ENCODE results near the gene WDFY4. TPM values are rescaled to one million over a fixed set of nuclear protein-coding genes. Genes with fewer than 3 reads are reported as not detected.

WDFY4 gene
- polyA plus RNA-seq, 4 donors = under 0.01 to 3.2 (median 0.88) TPM

GRCh38 chr10:48792121-48792520, 107.4 kb downstream of the WDFY4 start:
- Histone ChIP-seq H3K4me1 (ENCODE audit: control insufficient read depth in 3 of 3, insufficient read depth in 2 of 3, low read depth in 1 of 3, low read length in 2 of 3) (no peaks in the 10 kb centered on the region), H3K36me3 (ENCODE audit: control insufficient read depth in 3 of 3, insufficient read depth in 2 of 3, low read depth in 1 of 3, low read length in 3 of 3) (no peaks in the 10 kb centered on the region), H3K27me3 (ENCODE audit: control insufficient read depth in 3 of 3, insufficient read depth in 3 of 3, low read length in 3 of 3) (peaks cover 0 to 2% (median 0%) of the 10 kb centered on the region in 3 donors), H3K4me3 (ENCODE audit: low read depth in 1 of 3, low read length in 3 of 3) (no peak overlapping the region), H3K27ac (ENCODE audit: low read depth in 1 of 3, low read length in 2 of 3) (no peak overlapping the region), H3K9me3 (ENCODE audit: control insufficient read depth in 2 of 2, insufficient read depth in 1 of 2, low read depth in 1 of 2, low read length in 1 of 2) (no peaks in the 10 kb centered on the region)
- 67 to 75% (median 67%) methylated on average over 3 of the region's 3 CpGs for WGBS, 3 donors
- DNase-seq (no peak), FAIRE-seq (no peak)

- H3K36me3 ChIP-seq (ENCODE audit: control insufficient read depth in 3 of 3, insufficient read depth in 2 of 3, low read depth in 1 of 3, low read length in 3 of 3) = no peaks in the 10 kb centered on the region
- 67 to 82% (median 79%) methylated on average over 4 of the region's 4 CpGs for WGBS, 3 donors
- DNase-seq = no peak
These were observed 108.0 kb downstream of the WDFY4 start for GRCh38 chr10:48792687-48793096.

GRCh38 chr10:48794074-48794473, 109.4 kb downstream of the WDFY4 start:
- DNase-seq (no peak), FAIRE-seq (no peak)
- H3K36me3 ChIP-seq (ENCODE audit: control insufficient read depth in 3 of 3, insufficient read depth in 2 of 3, low read depth in 1 of 3, low read length in 3 of 3) = no peaks in the 10 kb centered on the region
- H3K4me1 ChIP-seq (ENCODE audit: control insufficient read depth in 3 of 3, insufficient read depth in 2 of 3, low read depth in 1 of 3, low read length in 2 of 3) = no peaks in the 10 kb centered on the region
- H3K27ac ChIP-seq (ENCODE audit: low read depth in 1 of 3, low read length in 2 of 3) = no peak overlapping the region
- no peak overlapping the region for H3K4me3 ChIP-seq (ENCODE audit: low read depth in 1 of 3, low read length in 3 of 3)
- no peaks in the 10 kb centered on the region for H3K27me3 ChIP-seq (ENCODE audit: control insufficient read depth in 3 of 3, insufficient read depth in 3 of 3, low read length in 3 of 3)
- whole genome bisulfite sequencing, 3 donors = 81 to 88% (median 82%) methylated on average over 9 of the region's 9 CpGs
- no peaks in the 10 kb centered on the region for H3K9me3 ChIP-seq (ENCODE audit: control insufficient read depth in 2 of 2, insufficient read depth in 1 of 2, low read depth in 1 of 2, low read length in 1 of 2)

More at GRCh38 chr10:48792687-48793096, 108.0 kb downstream of the WDFY4 start:
- no peak overlapping the region for H3K4me3 ChIP-seq (ENCODE audit: low read depth in 1 of 3, low read length in 3 of 3)
- no peaks in the 10 kb centered on the region for H3K4me1 ChIP-seq (ENCODE audit: control insufficient read depth in 3 of 3, insufficient read depth in 2 of 3, low read depth in 1 of 3, low read length in 2 of 3)
- H3K9me3 ChIP-seq (ENCODE audit: control insufficient read depth in 2 of 2, insufficient read depth in 1 of 2, low read depth in 1 of 2, low read length in 1 of 2) = no peaks in the 10 kb centered on the region
- no peak overlapping the region for H3K27ac ChIP-seq (ENCODE audit: low read depth in 1 of 3, low read length in 2 of 3)
- no peaks in the 10 kb centered on the region for H3K27me3 ChIP-seq (ENCODE audit: control insufficient read depth in 3 of 3, insufficient read depth in 3 of 3, low read length in 3 of 3)
- no peak for FAIRE-seq

GRCh38 chr10:48796713-48797245, 112.1 kb downstream of the WDFY4 start:
- no peaks in the 10 kb centered on the region for H3K27me3 ChIP-seq (ENCODE audit: control insufficient read depth in 3 of 3, insufficient read depth in 3 of 3, low read length in 3 of 3)
- H3K36me3 ChIP-seq (ENCODE audit: control insufficient read depth in 3 of 3, insufficient read depth in 2 of 3, low read depth in 1 of 3, low read length in 3 of 3) = no peaks in the 10 kb centered on the region
- DNase-seq = no peak
- no peak overlapping the region for H3K27ac ChIP-seq (ENCODE audit: low read depth in 1 of 3, low read length in 2 of 3)
- H3K4me3 ChIP-seq (ENCODE audit: low read depth in 1 of 3, low read length in 3 of 3) = no peak overlapping the region
- no peaks in the 10 kb centered on the region for H3K4me1 ChIP-seq (ENCODE audit: control insufficient read depth in 3 of 3, insufficient read depth in 2 of 3, low read depth in 1 of 3, low read length in 2 of 3)
- FAIRE-seq = no peak
- H3K9me3 ChIP-seq (ENCODE audit: control insufficient read depth in 2 of 2, insufficient read depth in 1 of 2, low read depth in 1 of 2, low read length in 1 of 2) = no peaks in the 10 kb centered on the region
- WGBS, 3 donors = 80 to 100% (median 97%) methylated on average over 2 of the region's 2 CpGs

GRCh38 chr10:48797830-48798229, 113.2 kb downstream of the WDFY4 start:
- H3K27ac ChIP-seq (ENCODE audit: low read depth in 1 of 3, low read length in 2 of 3) = no peak overlapping the region
- 78 to 85% (median 78%) methylated on average over 4 of the region's 4 CpGs for WGBS, 3 donors
- FAIRE-seq = no peak

GRCh38 chr10:48798481-48799254, 114.0 kb downstream of the WDFY4 start:
- no peak for DNase-seq
- no peaks in the 10 kb centered on the region for H3K4me1 ChIP-seq (ENCODE audit: control insufficient read depth in 3 of 3, insufficient read depth in 2 of 3, low read depth in 1 of 3, low read length in 2 of 3)
- no peaks in the 10 kb centered on the region for H3K27me3 ChIP-seq (ENCODE audit: control insufficient read depth in 3 of 3, insufficient read depth in 3 of 3, low read length in 3 of 3)
- no peak overlapping the region for H3K4me3 ChIP-seq (ENCODE audit: low read depth in 1 of 3, low read length in 3 of 3)
- H3K27ac ChIP-seq (ENCODE audit: low read depth in 1 of 3, low read length in 2 of 3) = peak overlapping the region in 1 of 3 donors; percentile 47
- WGBS, 3 donors = 61 to 66% (median 63%) methylated on average over 5 of the region's 5 CpGs
- H3K36me3 ChIP-seq (ENCODE audit: control insufficient read depth in 3 of 3, insufficient read depth in 2 of 3, low read depth in 1 of 3, low read length in 3 of 3) = no peaks in the 10 kb centered on the region
- FAIRE-seq = no peak
- H3K9me3 ChIP-seq (ENCODE audit: control insufficient read depth in 2 of 2, insufficient read depth in 1 of 2, low read depth in 1 of 2, low read length in 1 of 2) = no peaks in the 10 kb centered on the region

More at GRCh38 chr10:48797830-48798229, 113.2 kb downstream of the WDFY4 start:
- no peaks in the 10 kb centered on the region for H3K36me3 ChIP-seq (ENCODE audit: control insufficient read depth in 3 of 3, insufficient read depth in 2 of 3, low read depth in 1 of 3, low read length in 3 of 3)
- no peaks in the 10 kb centered on the region for H3K9me3 ChIP-seq (ENCODE audit: control insufficient read depth in 2 of 2, insufficient read depth in 1 of 2, low read depth in 1 of 2, low read length in 1 of 2)
- no peak for DNase-seq
- no peak overlapping the region for H3K4me3 ChIP-seq (ENCODE audit: low read depth in 1 of 3, low read length in 3 of 3)
- H3K4me1 ChIP-seq (ENCODE audit: control insufficient read depth in 3 of 3, insufficient read depth in 2 of 3, low read depth in 1 of 3, low read length in 2 of 3) = no peaks in the 10 kb centered on the region
- no peaks in the 10 kb centered on the region for H3K27me3 ChIP-seq (ENCODE audit: control insufficient read depth in 3 of 3, insufficient read depth in 3 of 3, low read length in 3 of 3)

GRCh38 chr10:48799341-48800006, 114.8 kb downstream of the WDFY4 start:
- H3K4me3 ChIP-seq (ENCODE audit: low read depth in 1 of 3, low read length in 3 of 3) = no peak overlapping the region
- no peaks in the 10 kb centered on the region for H3K4me1 ChIP-seq (ENCODE audit: control insufficient read depth in 3 of 3, insufficient read depth in 2 of 3, low read depth in 1 of 3, low read length in 2 of 3)
- FAIRE-seq = no peak
- H3K9me3 ChIP-seq (ENCODE audit: control insufficient read depth in 2 of 2, insufficient read depth in 1 of 2, low read depth in 1 of 2, low read length in 1 of 2) = no peaks in the 10 kb centered on the region
- no peaks in the 10 kb centered on the region for H3K36me3 ChIP-seq (ENCODE audit: control insufficient read depth in 3 of 3, insufficient read depth in 2 of 3, low read depth in 1 of 3, low read length in 3 of 3)
- DNase-seq = no peak
- peak overlapping the region in 1 of 3 donors; percentile 37 for H3K27ac ChIP-seq (ENCODE audit: low read depth in 1 of 3, low read length in 2 of 3)
- H3K27me3 ChIP-seq (ENCODE audit: control insufficient read depth in 3 of 3, insufficient read depth in 3 of 3, low read length in 3 of 3) = no peaks in the 10 kb centered on the region
- 85 to 91% (median 88%) methylated on average over 17 of the region's 17 CpGs for WGBS, 3 donors

GRCh38 chr10:48800007-48800675, 115.5 kb downstream of the WDFY4 start:
- Histone ChIP-seq H3K27me3 (ENCODE audit: control insufficient read depth in 3 of 3, insufficient read depth in 3 of 3, low read length in 3 of 3) (no peaks in the 10 kb centered on the region), H3K27ac (ENCODE audit: low read depth in 1 of 3, low read length in 2 of 3) (peak overlapping the region in 1 of 3 donors; percentile 37), H3K9me3 (ENCODE audit: control insufficient read depth in 2 of 2, insufficient read depth in 1 of 2, low read depth in 1 of 2, low read length in 1 of 2) (no peaks in the 10 kb centered on the region), H3K36me3 (ENCODE audit: control insufficient read depth in 3 of 3, insufficient read depth in 2 of 3, low read depth in 1 of 3, low read length in 3 of 3) (no peaks in the 10 kb centered on the region), H3K4me3 (ENCODE audit: low read depth in 1 of 3, low read length in 3 of 3) (no peak overlapping the region), H3K4me1 (ENCODE audit: control insufficient read depth in 3 of 3, insufficient read depth in 2 of 3, low read depth in 1 of 3, low read length in 2 of 3) (peaks cover 0 to 7% (median 0%) of the 10 kb centered on the region in 3 donors)
- FAIRE-seq (no peak), DNase-seq (no peak)
- WGBS, 3 donors = 83 to 84% (median 83%) methylated on average over 12 of the region's 12 CpGs
